HG02885 (cell line): ENCODE data around the gene MYB.
"Not testable (repeated sequence)": the region's sequence is repeated elsewhere in the genome, so short reads cannot be mapped to it uniquely, and the experiment has no call there.

Source experiments
- ATAC-seq: cut with Tn5 transposase; IDR thresholded peaks from one replicate; pipeline ENCODE4 v1.9.1; 2021; ENCODE audit warnings: mild to moderate bottlenecking; ENCODE audit not compliant: unreplicated experiment, poor library complexity

Gene MYB

DNA sequence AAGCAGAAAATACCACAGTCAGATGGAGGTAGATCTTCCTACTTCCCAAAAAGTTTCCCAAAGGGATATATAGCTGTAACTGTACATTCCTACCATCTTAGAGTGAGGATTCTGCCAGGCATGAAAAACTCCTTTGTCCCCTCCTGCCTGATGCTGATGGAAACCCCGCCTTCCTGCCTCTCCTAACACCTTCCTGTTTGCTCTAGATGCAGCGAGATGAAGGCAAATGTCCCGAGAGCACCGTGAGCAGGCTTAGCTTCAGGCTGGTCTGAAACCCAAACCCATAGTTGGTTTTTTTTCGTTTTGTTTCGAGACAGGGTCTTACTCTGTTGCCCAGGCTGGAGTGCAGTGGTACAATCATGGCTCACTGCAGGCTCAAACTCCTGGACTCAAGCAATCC is 55.6 kb downstream of the MYB start:
- ATAC-seq = no peak

DNA sequence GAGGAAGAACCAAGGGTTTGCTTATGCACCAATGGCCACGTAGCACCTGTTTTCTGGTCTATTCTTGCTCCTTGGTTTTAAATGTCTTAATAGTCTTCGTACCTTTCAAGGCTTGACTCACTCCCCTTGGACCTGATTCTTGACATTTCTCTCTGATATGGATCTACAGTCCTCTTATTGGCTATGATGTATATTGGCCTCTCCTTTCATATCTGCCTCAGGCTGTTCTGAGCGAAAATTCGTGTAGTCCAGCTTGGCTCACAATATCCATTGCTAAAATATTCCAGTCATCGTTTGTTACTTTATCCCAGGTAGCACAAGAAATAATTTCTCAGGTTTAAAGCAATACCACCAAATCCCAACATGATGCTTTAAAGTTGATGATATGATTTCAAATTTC is 59.6 kb downstream of the MYB start:
- no peak for ATAC-seq

DNA sequence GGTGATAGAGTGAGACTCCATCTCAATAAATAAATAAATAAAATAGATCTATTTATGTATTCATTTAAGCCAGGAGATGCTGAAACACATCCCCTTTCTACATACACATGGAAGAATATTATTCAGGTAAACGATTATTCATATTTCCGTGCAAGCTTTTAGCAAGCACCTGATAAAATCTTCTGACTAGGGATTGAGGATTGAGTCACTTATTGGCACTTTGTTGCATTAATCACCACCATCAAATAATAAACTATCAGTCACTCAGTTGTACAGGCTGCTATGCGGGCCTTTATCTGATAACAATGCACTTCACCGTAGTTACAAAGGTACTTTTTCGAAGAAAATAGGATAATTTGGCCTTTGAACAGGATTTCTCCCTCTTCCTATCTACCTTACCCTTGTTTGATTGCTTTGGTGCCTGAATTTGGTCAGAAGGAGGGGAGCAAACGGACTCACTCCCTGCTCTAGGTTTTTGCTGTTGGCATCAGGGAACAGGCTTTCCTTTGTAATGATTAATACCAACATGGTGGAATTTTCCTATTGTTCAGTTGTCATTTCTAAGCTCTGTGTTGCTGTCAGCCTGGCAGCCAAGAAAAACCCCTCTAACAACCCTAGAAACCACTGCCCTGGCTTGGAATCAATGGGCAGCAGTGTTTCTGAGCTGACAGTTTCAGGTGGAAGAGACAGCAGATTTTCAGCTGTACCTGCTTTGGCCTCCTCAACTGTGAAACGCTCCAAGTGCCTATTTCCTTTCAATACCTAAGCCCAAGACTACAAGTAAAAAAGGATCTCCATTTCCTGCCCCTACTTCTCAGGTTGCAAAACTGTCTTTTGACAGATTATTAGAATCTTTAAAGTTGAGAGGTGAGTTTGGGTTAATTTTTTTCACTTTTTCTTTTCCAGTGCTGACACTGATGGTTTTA is 63.0 kb downstream of the MYB start:
- no peak for ATAC-seq

DNA sequence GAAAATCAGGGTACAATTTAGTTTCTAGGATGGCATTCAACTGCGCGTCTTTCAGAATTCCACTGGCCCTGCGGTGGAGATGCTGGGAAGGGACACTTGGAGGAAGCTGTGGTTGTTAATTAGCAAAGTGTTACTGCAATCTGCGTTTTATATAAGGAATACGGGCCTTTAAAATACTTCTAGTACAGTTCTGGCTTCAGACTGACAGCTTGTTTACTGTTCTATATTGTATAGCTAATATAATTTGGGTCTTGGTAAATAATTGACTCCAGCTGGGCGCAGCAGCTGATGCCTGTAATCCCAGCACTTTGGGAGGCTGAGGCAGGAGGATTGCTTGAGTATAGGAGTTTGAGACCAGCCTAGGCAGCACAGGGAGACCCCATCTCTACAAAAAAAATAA is 63.7 kb downstream of the MYB start:
- ATAC-seq = no peak

DNA sequence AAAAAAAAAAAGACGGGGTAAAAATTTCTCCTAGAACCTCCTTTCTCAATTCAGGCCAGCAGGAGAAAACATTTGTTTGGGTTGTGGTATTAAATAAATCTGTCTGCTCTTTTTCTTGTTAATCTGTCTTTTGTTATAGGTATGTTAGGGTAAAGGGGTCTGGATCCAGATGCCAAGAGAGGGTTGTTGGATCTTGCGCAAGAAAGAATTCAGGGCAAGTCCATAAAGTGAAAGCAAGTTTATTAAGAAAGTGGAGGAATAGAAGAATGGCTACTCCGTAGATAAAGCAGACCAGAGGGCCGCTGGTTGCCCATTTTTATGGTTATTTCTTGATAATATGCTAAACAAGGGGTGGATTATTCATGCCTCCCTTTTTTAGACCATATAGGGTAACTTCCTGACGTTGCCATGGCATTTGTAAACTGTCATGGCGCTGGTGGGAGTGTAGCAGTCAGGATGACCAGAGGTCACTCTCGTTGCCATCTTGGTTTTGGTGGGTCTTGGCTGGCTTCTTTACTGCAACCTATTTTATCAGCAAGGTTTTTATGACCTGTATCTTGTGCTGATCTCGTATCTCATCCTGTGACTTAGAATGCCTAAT is 65.4 kb downstream of the MYB start:
- not testable (repeated sequence) for ATAC-seq

DNA sequence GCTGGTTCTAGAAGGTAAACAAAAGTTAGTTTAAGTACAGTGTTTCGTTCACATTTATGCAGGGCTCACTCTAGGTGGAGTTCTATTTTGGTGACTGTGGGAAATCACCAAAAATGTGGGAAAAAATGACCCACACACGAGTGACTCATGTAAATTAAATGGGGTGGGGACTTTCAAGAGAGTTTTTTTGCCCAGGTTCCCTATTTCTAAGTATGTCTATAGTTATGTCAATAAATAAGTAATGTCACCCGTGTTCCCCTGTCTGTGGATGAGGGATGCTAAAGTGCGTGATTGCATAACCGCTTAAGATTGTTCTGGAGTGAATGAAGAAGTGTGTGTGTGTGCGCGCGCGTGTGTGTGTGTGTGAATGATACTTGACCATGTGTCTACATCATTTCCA is 69.1 kb downstream of the MYB start:
- ATAC-seq = no peak

DNA sequence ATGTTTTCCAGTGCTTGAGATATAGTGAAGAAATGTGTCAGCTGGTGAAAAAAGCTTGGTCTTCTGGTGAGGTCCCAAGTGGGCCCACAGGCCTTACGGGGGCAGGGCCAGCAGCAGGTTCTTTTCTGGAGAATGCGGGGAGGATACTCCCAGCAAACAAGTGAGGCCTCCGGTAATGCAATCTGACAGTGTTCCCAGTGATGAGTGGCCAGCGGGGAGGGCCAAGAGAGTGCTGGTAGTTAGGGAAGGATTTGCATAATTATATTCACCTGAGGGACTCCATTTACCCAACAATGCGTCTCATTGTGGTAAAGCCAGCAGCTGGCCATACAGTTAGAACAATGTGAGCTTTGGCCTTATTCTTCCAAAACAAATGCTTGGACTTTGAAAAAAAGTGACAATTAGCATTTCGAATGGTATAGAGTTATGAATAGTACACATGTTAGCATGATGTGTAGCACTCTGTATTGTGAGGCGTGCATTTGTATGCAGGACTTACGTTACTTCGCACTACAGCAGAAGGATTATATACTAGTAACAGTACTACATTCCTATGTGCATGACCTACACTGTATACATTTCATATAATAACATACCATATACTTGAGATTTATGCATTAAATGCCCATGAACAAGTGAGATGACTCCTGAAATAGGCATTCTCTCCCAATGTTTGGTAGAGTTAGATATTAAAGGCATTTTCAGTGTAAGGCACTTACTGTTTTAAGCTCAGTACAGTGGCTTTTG is 69.8 kb downstream of the MYB start:
- no peak for ATAC-seq

DNA sequence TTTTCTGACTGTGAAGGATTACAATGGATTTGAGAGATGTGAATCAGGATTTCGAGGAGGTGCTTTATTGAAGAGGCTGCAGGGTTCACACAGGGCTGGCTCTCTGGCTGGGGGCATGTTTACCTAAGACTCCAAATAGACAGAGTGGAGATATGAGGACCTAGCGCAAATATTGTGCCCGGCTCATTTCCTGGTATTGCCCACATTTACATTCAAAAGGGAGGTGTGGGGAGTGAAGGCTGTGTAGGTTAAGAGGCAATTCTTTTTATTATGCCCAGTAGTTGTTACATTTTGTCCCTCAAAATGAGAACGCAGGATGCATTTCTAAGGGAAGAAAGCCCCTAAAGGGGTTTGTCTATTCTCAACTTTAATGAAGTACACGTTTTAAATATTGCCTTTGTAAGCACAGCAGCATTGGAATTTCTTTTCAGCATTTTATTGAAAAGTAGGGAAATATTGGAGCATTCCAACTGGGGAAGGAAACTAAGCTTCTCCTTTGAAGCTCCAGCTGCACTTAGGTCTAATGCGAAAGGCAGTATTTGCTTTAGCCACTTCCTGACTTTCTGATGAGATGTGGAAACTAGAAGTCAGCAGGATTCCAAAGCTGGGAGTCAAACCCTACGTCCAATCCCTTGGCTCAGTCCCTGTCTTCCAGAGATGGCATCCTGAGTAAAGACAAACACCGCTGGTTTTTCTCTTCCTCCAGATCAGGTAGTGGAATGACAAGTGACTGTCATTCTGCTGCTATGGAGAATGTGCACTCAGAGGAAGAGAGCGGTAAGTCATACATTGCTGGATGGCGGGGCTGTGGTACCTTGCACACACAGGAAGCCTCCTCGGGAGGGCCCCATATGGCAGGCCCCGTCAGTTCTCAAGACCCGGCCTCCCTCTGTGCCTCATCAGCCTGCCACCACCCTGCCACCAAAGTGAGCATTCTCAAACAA is 70.7 kb downstream of the MYB start:
- no peak for ATAC-seq

DNA sequence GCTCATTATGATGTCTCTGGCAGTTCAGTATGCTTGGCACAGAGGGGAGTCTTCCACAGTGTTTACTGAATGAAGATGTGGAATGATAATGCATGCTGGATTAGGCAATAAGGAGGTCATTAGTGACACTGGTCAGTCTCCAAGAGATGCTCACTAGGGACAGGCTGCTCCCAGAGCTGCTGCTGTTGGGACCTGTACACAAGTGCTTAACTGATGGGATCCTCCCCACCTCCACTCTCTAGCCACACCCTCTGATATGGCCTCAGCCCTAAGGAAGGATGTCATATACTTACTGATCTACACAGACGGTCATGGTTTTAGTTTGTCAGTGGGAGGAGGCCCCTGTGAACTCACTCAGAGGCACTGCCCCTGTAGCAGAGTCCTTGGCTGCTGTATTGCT is 73.4 kb downstream of the MYB start:
- ATAC-seq = no peak

DNA sequence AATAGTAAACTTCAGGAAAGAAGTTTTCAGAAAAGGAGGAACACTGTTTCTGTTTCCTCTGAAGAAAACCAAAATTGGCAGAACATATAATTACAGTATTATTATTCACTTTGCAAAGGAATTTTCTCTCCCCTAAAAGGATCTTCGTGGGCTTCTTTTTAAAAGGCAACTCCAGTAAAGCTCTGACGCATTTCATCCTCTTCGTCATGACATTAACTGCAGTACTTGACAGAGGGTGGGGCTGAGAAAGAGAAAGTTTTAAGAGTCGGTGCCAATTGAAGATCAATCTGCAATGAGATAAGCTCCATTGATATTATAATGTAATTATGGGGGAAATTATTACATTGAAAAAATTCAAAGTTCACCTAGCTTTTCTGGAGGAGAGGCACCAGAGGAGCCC is 75.8 kb downstream of the MYB start:
- no peak for ATAC-seq

DNA sequence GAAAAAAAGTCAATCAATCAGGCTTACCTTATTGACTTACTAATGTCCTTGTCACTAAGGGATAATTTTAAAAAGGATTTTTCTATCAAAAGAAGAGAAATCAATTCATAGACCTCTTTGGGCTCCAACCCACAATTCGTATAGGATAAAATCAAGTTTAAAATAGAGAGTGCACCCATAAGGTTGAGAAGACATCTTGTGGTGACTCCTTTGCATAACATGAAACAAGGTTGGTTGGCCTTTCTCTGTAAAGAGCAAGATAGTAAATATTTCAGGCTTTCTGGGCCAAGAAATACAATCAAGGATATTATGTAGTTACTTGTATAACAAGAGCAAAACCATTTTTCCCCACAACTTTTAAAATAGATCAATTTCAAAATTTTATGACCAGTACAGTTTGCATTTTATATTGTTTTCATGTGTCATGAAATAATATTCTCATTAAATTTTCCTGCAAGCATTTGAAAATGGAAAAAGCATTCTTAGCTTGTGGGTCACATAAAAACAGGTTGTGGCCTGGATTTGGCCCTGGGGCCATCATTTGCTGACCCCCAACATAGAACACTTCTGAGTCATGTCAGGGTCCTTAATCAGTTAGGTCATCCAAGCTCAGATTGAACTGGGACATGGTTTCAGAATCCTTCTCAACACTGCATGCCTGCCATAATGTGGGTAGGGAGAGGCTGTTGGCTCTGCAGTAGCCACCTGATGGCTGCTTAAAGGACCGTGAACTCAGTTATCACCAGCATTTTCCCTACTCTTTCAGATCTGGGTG is 76.7 kb downstream of the MYB start:
- ATAC-seq = no peak

DNA sequence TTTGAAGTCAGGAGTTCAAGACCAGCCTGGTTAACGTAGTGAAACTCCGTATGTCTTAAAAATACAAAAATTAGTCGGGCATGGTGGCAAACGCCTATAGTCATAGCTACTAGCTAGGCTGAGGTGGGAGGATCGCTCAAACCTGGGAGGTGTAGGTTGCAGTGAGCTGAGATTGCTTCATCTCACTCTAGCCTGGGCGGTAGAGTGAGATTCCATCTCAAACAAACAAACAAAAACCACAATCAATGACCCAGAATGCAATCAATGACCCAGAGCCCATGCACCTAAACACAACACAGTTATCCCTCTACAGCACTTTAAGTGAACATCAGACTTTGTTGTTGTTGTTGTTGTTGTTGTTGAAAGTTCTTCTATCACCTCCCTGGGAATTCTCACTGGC is 77.9 kb downstream of the MYB start:
- ATAC-seq = no peak

DNA sequence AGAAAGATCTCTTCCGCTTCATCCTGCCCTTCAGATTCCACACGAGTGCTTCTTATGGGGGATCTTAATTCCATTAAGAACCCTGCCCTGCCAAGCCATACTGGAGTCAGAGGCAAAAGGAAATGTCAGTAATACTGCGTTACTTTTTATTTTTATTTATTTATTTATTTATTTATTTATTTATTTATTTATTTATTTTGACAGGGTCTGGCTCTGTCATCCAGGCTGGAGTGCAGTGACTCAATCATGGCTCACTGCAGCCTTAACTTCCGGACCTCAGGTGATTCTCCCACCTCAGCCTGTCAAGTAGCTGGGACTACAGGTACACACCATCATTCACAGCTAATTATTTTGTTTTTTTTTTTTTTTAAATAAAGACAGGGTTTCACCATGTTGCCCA is 79.5 kb downstream of the MYB start:
- no peak for ATAC-seq

DNA sequence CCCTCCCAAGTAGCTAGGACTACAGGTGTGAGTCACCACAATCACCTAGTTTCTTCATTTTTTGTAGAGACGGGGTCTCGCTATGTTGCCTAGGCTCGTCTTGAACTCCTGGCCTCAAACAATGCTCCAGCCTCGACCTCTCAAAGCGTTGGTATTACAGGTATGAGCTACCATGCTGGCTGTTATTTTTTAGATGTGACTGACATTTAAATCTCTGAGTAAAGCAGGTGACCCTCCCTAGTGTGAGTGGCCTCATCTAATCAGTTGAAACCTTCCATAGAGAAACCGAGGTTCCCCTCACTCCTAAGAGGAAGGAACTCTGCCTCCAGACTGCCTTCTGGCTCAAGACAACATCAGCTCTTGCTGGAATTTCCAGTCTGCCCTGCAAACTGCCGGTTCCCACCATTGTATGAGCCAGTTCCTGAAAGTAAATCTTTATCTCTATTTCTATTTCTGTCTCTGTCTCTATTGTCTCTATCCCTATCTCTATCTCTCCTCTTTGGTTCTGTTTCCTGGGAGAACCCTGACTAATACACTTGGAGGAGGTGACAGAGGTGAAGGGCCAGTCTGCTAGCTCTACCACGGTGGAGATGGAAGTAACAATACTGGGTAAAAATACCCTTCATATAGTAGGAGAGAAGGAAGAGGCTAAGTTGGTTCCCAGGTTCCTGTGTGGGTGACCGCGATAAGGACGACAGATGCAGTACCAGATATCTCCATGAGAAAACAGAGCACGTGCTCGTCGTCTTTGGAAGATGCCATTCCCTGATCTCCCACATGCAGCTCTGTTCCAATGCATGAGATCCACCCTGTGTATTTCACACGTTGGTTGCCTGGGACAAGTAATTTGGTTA is 81.0 kb downstream of the MYB start:
- no peak for ATAC-seq

DNA sequence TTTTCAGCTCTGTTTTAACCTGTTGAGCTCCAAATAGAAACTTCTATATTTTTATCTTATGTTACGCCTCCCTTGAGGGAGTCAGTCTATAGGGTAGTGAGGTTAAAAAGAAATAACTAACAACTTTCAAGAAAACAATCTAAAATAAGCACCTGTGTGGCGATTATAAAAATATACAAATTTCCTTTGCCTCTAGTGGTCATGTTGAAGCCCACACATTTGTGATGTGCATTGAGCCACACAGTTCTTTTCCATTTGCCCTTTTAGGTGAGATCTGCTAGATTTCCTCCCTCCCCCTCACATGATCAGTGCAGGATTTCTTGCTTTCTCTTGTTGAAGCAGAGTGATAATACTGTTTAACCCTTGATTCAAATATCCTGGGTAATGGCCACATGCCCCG is 84.2 kb downstream of the MYB start:
- ATAC-seq = peak; percentile 46

DNA sequence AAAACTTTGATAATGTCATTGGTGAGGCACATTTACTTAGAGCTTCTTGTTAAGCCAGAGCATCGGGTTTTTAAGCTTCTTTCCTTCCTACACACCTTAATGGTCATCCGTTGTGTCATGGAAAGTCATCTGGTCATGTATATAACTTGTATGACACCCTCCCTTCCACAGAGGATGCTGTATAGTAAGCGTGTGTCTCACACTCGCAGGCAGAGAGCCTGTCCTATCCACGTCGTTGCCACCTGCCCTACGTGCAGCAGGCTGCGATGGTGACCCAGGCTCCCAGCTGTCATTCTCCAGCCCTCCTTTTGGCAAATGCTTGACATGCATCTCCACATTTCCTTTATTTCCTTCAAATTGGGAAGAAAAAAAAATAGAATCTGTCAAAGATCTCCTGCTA is 85.6 kb downstream of the MYB start:
- no peak for ATAC-seq

DNA sequence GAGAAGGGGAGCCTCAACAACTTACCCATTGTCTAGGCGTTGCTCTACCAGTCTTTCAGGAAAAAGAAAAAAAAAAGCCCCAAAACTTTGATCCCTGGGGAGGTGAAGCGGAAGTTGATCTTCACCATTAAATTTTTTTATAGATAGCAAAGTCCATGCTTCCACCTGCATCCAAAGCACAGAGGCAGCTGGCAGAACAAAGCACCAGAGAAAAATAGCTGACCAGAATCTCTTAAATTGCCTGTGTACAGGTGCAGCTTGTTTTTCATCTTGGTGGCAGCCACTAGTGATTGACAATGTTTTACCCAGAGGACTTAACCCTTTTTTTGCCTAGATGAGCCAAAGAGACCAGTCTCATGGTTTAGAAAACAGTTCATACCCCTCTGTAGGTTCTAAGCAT is 86.0 kb downstream of the MYB start:
- no peak for ATAC-seq

DNA sequence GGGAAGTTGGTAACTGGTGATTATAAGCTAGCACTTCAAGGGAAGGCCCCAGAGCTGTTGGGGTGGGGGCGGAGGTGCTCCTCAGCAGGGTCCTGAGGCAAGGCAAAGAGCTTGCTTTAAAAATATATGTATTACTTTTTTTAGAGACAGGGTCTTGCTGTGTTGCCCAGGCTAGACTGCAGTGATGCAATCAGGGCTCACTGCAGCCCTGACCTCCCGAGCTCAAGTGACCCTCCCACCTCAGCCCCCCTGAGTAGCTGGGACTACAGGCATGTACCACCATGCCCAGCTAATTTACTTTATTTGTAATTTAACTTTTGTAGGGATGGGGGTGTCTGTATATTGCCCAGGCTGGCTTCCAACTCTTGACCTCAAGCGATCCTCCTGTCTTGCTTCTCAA is 87.2 kb downstream of the MYB start:
- ATAC-seq = no peak

DNA sequence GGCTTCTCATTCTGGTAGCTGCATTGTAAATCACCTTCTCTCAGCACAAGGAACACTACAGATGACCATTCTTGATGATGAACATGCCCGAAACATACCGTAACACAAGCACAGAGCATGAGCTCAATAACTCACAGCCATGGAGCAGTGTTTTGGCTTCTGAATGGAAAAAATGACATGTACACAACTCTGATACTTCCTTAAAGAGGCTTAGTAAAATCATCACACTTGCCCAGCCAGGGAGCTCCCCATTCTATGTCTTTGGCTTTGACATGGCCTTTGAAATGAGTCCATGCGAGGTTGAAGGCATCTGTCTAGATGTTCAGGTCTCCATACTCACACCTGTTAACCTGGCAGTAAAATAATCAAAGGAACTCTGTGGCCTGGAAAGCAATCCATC is 87.6 kb downstream of the MYB start:
- no peak for ATAC-seq
